Osteocyte (in vitro differentiated cells): ENCODE measurements around the gene DIAPH2. TPM values are rescaled to one million over a fixed set of nuclear protein-coding genes. Genes with fewer than 3 reads are reported as not detected.

Experiments
- DNase-seq: peaks from one replicate; pipeline ENCODE4 v3.0.0; 2021; ENCODE audit warnings: mixed read lengths; ENCODE audit not compliant: unreplicated experiment; ENCODE audit errors: extremely low spot score
- H3K27ac Mint-ChIP-seq: one replicate; pipeline ENCODE4 v1.8.0; 2021; ENCODE audit warnings: mild to moderate bottlenecking, mixed read lengths; ENCODE audit not compliant: unreplicated experiment
- H3K27me3 Mint-ChIP-seq: one replicate; pipeline ENCODE4 v1.8.0; 2021; ENCODE audit warnings: mixed read lengths; ENCODE audit not compliant: unreplicated experiment
- H3K36me3 Mint-ChIP-seq: one replicate; pipeline ENCODE4 v1.8.0; 2021; ENCODE audit warnings: mixed read lengths; ENCODE audit not compliant: unreplicated experiment
- H3K4me1 Mint-ChIP-seq: one replicate; pipeline ENCODE4 v1.8.0; 2021; ENCODE audit warnings: mixed read lengths; ENCODE audit not compliant: unreplicated experiment
- H3K4me3 Mint-ChIP-seq: one replicate; pipeline ENCODE4 v1.8.0; 2021; ENCODE audit warnings: mild to moderate bottlenecking, moderate library complexity, mixed read lengths; ENCODE audit not compliant: unreplicated experiment
- H3K9me3 Mint-ChIP-seq: one replicate; pipeline ENCODE4 v1.8.0; 2021; ENCODE audit warnings: mixed read lengths; ENCODE audit not compliant: unreplicated experiment
- total RNA-seq: library from RNA; stranded (reverse); gene quantifications from 2 replicates; pipeline ENCODE4 v1.2.1, GENCODE V29; 2021
- TF ChIP-seq, protein P1 (sequence below): fragments of 200-600 bp; sonication (generic); IDR thresholded peaks from 2 replicates; pipeline ENCODE4 v1.5.0; 2021; ENCODE audit warnings: antibody characterized with exemption, mild to moderate bottlenecking, moderate library complexity

DIAPH2 gene
- total RNA-seq, 1 donor from 2014 or later, result 9.3 TPM

DNA sequence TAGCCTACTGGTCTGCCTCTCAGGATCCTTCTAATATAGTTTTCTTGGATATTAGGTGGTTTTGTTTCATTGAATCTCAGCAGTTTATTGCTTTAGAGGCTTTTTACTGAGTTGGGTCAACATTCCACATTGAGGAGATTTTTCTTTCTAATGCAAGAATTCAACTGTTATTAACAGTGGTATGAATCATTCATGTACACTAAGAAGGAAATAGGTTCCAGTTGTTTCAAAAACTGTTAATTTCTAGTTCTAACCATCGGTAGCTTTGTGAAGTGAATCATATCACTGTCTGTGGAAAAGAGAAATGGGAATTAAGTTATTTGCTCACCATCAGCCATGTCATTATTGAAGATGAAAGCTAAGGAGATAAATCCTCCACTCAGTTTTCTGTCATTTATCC, 530.5 kb downstream of the DIAPH2 start:
- Mint-ChIP-seq H3K4me3 (no peak overlapping the region), H3K36me3 (no peaks in the 10 kb centered on the region), H3K27me3 (no peaks in the 10 kb centered on the region), H3K27ac (no peak overlapping the region), H3K4me1 (no peaks in the 10 kb centered on the region), H3K9me3 (no peaks in the 10 kb centered on the region)
- no peak for DNase-seq
- TF ChIP-seq, protein P1, sequence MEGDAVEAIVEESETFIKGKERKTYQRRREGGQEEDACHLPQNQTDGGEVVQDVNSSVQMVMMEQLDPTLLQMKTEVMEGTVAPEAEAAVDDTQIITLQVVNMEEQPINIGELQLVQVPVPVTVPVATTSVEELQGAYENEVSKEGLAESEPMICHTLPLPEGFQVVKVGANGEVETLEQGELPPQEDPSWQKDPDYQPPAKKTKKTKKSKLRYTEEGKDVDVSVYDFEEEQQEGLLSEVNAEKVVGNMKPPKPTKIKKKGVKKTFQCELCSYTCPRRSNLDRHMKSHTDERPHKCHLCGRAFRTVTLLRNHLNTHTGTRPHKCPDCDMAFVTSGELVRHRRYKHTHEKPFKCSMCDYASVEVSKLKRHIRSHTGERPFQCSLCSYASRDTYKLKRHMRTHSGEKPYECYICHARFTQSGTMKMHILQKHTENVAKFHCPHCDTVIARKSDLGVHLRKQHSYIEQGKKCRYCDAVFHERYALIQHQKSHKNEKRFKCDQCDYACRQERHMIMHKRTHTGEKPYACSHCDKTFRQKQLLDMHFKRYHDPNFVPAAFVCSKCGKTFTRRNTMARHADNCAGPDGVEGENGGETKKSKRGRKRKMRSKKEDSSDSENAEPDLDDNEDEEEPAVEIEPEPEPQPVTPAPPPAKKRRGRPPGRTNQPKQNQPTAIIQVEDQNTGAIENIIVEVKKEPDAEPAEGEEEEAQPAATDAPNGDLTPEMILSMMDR, result no peak

GRCh38 chrX:97224148-97224547, 539.5 kb downstream of the DIAPH2 start:
- no peak overlapping the region for H3K4me3 Mint-ChIP-seq
- no peaks in the 10 kb centered on the region for H3K36me3 Mint-ChIP-seq
- no peaks in the 10 kb centered on the region for H3K9me3 Mint-ChIP-seq
- TF ChIP-seq, protein P1, result no peak
- no peaks in the 10 kb centered on the region for H3K4me1 Mint-ChIP-seq
- DNase-seq, result no peak
- H3K27ac Mint-ChIP-seq, result no peak overlapping the region
- no peaks in the 10 kb centered on the region for H3K27me3 Mint-ChIP-seq

- no peaks in the 10 kb centered on the region for H3K4me1 Mint-ChIP-seq
- H3K4me3 Mint-ChIP-seq, result no peak overlapping the region
- no peaks in the 10 kb centered on the region for H3K27me3 Mint-ChIP-seq
- H3K9me3 Mint-ChIP-seq, result no peaks in the 10 kb centered on the region
- no peak overlapping the region for H3K27ac Mint-ChIP-seq
- TF ChIP-seq, protein P1, result no peak
- DNase-seq, result no peak
- no peaks in the 10 kb centered on the region for H3K36me3 Mint-ChIP-seq
Measured at GRCh38 chrX:97229318-97229717, 544.7 kb downstream of the DIAPH2 start.

GRCh38 chrX:97230948-97231347, 546.3 kb downstream of the DIAPH2 start:
- TF ChIP-seq, protein P1, result no peak
- Mint-ChIP-seq H3K27ac (no peak overlapping the region), H3K27me3 (no peaks in the 10 kb centered on the region), H3K4me3 (no peak overlapping the region), H3K36me3 (no peaks in the 10 kb centered on the region), H3K4me1 (no peaks in the 10 kb centered on the region), H3K9me3 (no peaks in the 10 kb centered on the region)
- no peak for DNase-seq

DNA sequence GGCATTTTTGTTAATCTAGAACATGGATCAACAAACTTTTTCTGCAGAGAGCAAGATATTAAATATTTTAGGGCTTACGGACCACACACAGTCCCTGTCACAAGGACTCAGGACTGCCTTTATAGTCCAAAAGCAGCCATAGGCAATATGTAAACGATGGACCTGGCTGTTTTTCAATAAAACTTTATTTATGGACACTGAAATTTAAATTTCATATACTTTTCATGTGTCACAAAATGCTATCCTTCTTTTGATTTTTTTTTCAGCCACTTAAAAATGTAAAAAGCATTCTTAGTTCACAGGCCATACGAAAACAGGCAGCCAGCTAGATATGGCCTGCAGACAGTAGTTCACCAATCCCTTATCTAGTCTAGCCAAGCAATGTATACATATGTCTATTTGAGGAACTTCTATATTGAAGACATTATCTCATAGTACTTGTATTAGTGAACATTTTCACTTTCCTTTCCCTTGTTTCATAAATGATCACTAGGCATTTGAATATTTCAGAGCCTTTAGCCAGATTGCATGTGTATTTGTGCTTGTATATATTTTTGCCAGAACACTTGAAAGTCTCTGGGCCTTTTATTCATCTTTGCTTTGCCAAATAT, 549.9 kb downstream of the DIAPH2 start:
- Mint-ChIP-seq H3K27ac (no peak overlapping the region), H3K27me3 (no peaks in the 10 kb centered on the region)

More for the DNA sequence above, 549.9 kb downstream of the DIAPH2 start:
- Mint-ChIP-seq H3K36me3 (no peaks in the 10 kb centered on the region), H3K4me1 (peaks cover 13% of the 10 kb centered on the region), H3K4me3 (no peak overlapping the region), H3K9me3 (no peaks in the 10 kb centered on the region)
- no peak for DNase-seq
- TF ChIP-seq, protein P1, result no peak
